Erythroblast (primary cell): ENCODE results near the gene VEGFA.

ENCODE experiments used
- GATA1 ChIP-seq: IDR thresholded peaks from 2 replicates; pipeline ENCODE4 v1.6.1; 2011; ENCODE audit warnings: low read depth, mild to moderate bottlenecking, control low read depth, low read length, moderate library complexity
- POLR2A ChIP-seq: IDR thresholded peaks from 2 replicates; pipeline ENCODE4 v1.6.1; 2011; ENCODE audit warnings: mild to moderate bottlenecking, low read length

DNA sequence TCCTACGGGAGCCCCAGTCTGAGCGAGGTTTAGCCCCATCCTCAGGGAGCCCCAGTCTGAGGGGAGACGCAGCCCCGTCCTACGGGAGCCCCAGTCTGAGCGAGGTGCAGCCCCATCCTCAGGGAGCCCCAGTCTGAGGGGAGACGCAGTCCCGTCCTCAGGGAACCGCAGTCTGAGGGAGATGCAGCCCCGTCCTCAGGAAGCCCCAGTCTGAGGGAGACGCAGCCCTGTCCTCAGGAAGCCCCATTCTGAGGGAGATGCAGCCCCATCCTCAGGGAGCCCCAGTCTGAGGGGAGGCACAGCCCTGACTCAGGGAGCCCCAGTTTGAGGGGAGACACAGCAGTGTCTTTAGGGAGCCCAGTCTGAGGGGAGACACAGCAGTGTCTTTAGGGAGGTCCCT is 27.9 kb downstream of the VEGFA start:
- no peak for TF ChIP-seq POLR2A
- no peak for TF ChIP-seq GATA1
